HAP-1 (cell line): ENCODE measurements around the gene FCF1.

Source experiments
- DNase-seq, 2 experiments: peaks; one replicate each; pipeline ENCODE4 v3.0.0-alpha.2; 2016 to 2020; ENCODE audit warnings: low spot score in 2 of 2
- H3K27me3 ChIP-seq: fragments of 250-450 bp; sonication (Bioruptor Pico); 2 replicates; pipeline ENCODE4 v1.5.1; 2020; ENCODE audit warnings: low read depth, mild to moderate bottlenecking, moderate library complexity
- H3K36me3 ChIP-seq: fragments of 250-450 bp; sonication (Bioruptor Pico); replicated peaks from 2 replicates; pipeline ENCODE4 v1.5.1; 2020; ENCODE audit warnings: mild to moderate bottlenecking
- H3K4me1 ChIP-seq: fragments of 250-450 bp; sonication (Bioruptor Pico); 2 replicates; pipeline ENCODE4 v1.5.1; 2020; ENCODE audit warnings: mild to moderate bottlenecking
- H3K4me3 ChIP-seq: fragments of 250-450 bp; sonication (Bioruptor Pico); 2 replicates; pipeline ENCODE4 v1.5.1; 2020; ENCODE audit warnings: mild to moderate bottlenecking, moderate library complexity
- H3K9me3 ChIP-seq: fragments of 250-450 bp; sonication (Bioruptor Pico); 2 replicates; pipeline ENCODE4 v1.5.1; 2020; ENCODE audit warnings: mild to moderate bottlenecking, moderate library complexity
- in situ Hi-C: fragments of 300-500 bp; cut with MboI; formaldehyde crosslinking; loops from 3 replicates; pipeline ENCODE4 v1.14.3; 2020; ENCODE audit warnings: low sequenced_read_pairs, inconsistent platforms, mixed read lengths

Gene FCF1, protein sequence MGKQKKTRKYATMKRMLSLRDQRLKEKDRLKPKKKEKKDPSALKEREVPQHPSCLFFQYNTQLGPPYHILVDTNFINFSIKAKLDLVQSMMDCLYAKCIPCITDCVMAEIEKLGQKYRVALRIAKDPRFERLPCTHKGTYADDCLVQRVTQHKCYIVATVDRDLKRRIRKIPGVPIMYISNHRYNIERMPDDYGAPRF

DNA sequence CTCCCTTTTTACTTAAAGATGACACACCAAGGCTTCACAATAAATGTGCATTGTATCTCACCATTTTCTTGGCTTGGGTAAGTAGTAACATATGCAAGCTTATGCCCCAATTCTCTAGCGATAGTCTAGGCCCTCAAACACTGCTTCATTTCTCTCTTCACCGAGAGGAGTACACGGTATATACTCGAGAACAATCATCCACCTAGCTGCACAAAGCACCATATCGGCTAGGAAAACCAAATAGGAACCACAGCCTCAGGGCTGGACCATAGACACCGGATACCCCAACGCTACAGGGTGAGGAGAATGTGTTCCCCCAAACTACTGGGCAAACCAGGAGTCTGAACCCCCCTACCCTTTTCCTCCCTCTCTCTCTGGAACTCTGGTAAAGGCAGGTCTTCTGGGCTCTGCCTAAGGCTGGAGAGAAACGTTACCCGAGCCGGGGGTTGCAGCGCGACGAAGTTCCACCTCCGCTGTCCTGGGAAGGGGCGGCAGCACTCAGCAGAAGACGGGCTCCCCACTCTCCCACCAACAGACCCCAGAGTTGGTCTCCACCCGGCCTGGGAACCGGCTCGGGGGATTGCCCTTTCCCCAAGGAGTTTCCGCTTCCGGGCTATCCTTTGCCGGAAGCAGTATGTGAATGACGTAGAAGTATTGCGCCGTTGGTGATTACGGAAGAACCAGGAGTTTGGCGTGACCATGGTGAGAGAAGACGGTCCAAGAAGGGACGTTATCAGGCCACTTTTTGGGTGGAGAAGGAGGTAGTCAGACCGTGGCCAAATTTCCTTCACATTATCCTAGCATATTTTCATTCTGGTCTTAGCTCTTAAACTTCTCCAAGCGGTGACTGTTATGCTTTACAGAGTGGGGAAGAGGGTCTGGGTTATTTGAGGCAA, at the start of gene FCF1, which contains the start of gene AREL1:
TSS of gene FCF1 (plus strand) at position 646 of the 896 bp plus-strand sequence. CDS start at position 700, 54 bp downstream.
TSS of gene AREL1 (minus strand) at position 582 of the 896 bp plus-strand sequence. CDS start 27,465 bp downstream, outside the sequence.
- Histone ChIP-seq H3K9me3 (no peaks in the 10 kb centered on the region), H3K4me1 (peaks cover 5% of the 10 kb centered on the region), H3K4me3 (peak within 1 kb of the TSS; percentile 68), H3K27me3 (no peaks in the 10 kb centered on the region), H3K36me3 (peaks cover 25% of the 10 kb centered on the region)
- in situ Hi-C loops: no loop called here
- peak; percentile 84 to 86 for DNase-seq

GRCh38 chr14:74663884-74664283, 49.1 kb upstream of the FCF1 start:
- Histone ChIP-seq H3K27me3 (no peaks in the 10 kb centered on the region), H3K36me3 (peaks cover 46% of the 10 kb centered on the region), H3K9me3 (no peaks in the 10 kb centered on the region), H3K4me1 (no peaks in the 10 kb centered on the region), H3K4me3 (no peak overlapping the region)
- no peak for DNase-seq
- in situ Hi-C loops: no loop called here

- Histone ChIP-seq H3K4me3 (no peak overlapping the region), H3K36me3 (peaks cover 47% of the 10 kb centered on the region), H3K9me3 (no peaks in the 10 kb centered on the region), H3K4me1 (no peaks in the 10 kb centered on the region), H3K27me3 (no peaks in the 10 kb centered on the region)
- DNase-seq: no peak
- in situ Hi-C loops: no loop called here
Observed at GRCh38 chr14:74664717-74665116, 48.2 kb upstream of the FCF1 start.

DNA sequence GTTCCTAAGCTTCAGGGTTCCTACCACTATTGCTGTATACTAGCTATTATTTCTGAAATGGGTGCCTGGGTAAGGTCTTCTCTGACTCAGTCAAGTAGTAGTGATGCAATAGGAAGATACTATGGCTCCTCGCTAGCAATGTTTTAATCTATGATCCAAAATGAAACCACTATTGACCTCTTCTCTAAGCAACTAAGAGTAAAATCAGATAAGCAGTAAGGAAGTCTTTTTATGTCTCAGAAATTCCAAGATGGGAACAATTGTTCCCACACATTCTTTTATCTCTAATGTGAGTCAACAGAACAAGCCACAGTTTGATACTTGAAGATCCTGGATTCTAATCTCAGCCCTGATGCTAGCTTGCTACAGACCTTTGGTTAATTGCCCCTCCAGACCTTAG, 45.2 kb upstream of the FCF1 start:
- DNase-seq: no peak
- peaks cover 49% of the 10 kb centered on the region for H3K36me3 ChIP-seq
- in situ Hi-C loops: no loop called here

DNA sequence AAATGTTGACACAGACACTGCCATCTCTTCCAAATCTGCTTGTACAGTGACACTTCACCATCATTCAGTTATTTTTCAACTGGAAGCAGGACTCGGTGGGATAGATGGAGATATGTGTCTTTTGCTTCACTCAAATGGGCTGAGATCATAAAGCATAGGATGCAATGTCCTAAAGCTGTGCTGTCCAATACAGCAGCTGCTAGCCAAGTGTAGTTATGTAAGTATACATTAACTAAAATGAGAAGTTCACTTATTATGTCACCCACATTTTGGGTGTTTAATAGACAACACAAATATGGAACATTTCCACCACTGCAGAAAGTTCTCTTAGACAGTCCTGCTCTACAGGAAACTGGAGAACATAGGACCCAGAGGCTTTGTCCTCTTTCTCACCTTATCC, 43.7 kb upstream of the FCF1 start:
- no peaks in the 10 kb centered on the region for H3K9me3 ChIP-seq
- H3K27me3 ChIP-seq: no peaks in the 10 kb centered on the region
- H3K4me1 ChIP-seq: no peaks in the 10 kb centered on the region
- DNase-seq: no peak
- peaks cover 48% of the 10 kb centered on the region for H3K36me3 ChIP-seq
- in situ Hi-C loops: no loop called here
- H3K4me3 ChIP-seq: no peak overlapping the region

More for the DNA sequence above, 45.2 kb upstream of the FCF1 start:
- Histone ChIP-seq H3K9me3 (no peaks in the 10 kb centered on the region), H3K4me3 (no peak overlapping the region), H3K4me1 (no peaks in the 10 kb centered on the region), H3K27me3 (no peaks in the 10 kb centered on the region)

GRCh38 chr14:74669846-74670245, 43.1 kb upstream of the FCF1 start:
- Histone ChIP-seq H3K36me3 (peaks cover 49% of the 10 kb centered on the region), H3K9me3 (no peaks in the 10 kb centered on the region), H3K4me1 (no peaks in the 10 kb centered on the region), H3K4me3 (no peak overlapping the region), H3K27me3 (no peaks in the 10 kb centered on the region)
- in situ Hi-C loops: no loop called here
- no peak for DNase-seq

- DNase-seq: no peak
- Histone ChIP-seq H3K4me3 (no peak overlapping the region), H3K4me1 (no peaks in the 10 kb centered on the region), H3K9me3 (no peaks in the 10 kb centered on the region), H3K36me3 (peaks cover 56% of the 10 kb centered on the region), H3K27me3 (no peaks in the 10 kb centered on the region)
- in situ Hi-C loops: no loop called here
Observed at GRCh38 chr14:74670726-74671411, 42.1 kb upstream of the FCF1 start.

DNA sequence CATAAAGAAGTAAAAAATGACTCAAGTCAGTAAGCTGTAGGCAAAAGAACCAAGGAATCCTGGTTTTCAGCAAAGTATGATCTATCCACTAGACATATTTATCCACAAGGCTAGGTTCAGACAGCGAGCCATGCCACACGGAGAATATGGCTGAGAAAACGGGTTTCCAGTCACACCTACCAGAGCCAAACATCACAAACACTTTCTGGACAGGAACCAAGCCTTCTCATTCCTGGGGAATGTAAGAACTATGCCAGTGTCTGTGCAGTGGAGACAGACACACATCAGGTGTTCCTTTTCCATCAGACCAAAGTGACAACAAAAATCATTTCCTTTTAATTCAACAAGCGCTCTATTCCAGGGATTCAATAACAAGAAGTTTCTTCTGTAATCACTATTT, 41.2 kb upstream of the FCF1 start:
- no peaks in the 10 kb centered on the region for H3K27me3 ChIP-seq
- H3K4me1 ChIP-seq: no peaks in the 10 kb centered on the region
- in situ Hi-C loops: no loop called here
- H3K36me3 ChIP-seq: peaks cover 61% of the 10 kb centered on the region
- no peaks in the 10 kb centered on the region for H3K9me3 ChIP-seq
- no peak for DNase-seq
- H3K4me3 ChIP-seq: no peak overlapping the region

DNA sequence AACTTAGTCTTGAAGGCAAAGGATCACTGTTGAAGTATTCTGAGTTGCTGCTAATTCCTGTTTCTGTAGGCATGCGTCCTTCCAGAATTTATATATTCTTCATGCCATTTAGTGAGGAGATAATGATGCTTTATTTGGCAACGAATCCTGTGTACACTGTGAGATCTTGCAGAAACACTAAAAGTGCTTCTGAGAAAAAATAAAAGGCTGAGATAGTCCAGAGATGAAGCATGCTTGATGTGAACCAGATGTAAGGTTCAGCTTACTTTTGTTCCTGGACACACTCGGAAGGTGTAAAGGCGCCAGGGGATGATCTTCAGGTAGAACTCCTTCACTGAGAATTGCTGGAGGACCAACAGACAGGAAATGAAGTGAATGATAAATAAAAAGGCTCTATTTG, 39.2 kb upstream of the FCF1 start:
- H3K36me3 ChIP-seq: peaks cover 53% of the 10 kb centered on the region

DNA sequence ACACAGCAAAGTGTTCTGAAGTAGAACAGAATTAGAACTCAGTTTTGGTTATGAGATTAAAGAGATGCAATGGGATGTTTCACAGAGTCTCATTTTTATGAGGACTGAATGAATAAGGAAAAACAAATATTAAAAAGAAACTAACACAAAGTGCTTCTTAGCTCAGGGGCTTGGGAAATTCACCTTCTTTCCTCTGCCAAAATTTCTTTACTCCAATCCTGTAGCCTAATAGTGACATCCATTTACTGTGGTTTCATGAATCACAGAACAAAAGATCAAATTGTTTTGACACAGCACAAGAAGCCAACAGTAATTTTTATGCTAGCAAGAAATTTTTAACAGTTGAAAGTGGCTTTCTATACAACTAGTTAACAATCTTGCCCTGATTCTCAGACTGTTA, 37.7 kb upstream of the FCF1 start:
- Histone ChIP-seq H3K4me3 (no peak overlapping the region), H3K4me1 (peaks cover 2% of the 10 kb centered on the region; the same call in 1 of the 2 replicates), H3K9me3 (no peaks in the 10 kb centered on the region), H3K36me3 (peaks cover 47% of the 10 kb centered on the region), H3K27me3 (no peaks in the 10 kb centered on the region)
- DNase-seq: no peak
- in situ Hi-C loops: no loop called here

More for the DNA sequence above, 39.2 kb upstream of the FCF1 start:
- in situ Hi-C loops: no loop called here
- H3K4me3 ChIP-seq: no peak overlapping the region
- no peaks in the 10 kb centered on the region for H3K9me3 ChIP-seq
- H3K4me1 ChIP-seq: no peaks in the 10 kb centered on the region
- no peaks in the 10 kb centered on the region for H3K27me3 ChIP-seq
- DNase-seq: no peak

DNA sequence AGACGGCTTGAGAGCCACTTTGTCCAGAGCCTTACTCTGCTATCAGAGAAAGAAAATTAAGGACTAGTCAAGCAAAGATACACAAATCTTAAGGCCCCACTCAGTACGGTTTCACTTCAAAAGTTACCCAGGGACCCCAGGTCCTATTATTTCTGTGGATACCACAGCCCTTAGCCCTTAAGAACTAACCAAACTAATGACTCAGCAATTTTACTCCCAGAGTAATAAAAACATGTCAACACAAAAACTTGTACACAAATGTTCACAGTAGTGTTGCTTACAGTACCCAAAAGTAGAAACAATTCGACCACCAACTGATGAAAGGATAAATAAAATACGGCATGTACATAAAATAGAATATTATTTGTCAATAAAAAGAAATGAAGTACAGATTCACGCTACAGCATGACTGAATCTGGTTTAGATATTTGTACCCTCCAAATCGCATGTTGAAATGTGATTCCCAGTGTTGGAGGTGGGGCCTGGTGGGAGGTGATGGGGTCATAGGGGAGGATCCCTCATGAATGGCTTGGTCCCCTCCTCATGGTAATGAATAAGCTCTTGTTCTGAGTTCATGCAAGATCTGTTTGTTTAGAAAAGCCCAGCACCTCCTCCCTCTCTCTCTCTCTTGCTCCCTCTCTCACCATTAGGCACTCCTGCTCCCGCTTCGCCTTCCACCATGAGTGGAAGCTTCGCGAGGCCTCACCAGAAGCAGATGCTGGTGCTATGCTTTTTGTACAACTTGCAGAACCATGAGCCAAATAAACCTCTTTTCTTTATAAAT, 30.6 kb upstream of the FCF1 start:
- Histone ChIP-seq H3K36me3 (peaks cover 12% of the 10 kb centered on the region; the same call in 1 of the 2 replicates), H3K4me1 (peaks cover 3% of the 10 kb centered on the region; the same call in 1 of the 2 replicates), H3K9me3 (no peaks in the 10 kb centered on the region), H3K4me3 (no peak overlapping the region), H3K27me3 (no peaks in the 10 kb centered on the region)
- no peak for DNase-seq
- in situ Hi-C loops: no loop called here

DNA sequence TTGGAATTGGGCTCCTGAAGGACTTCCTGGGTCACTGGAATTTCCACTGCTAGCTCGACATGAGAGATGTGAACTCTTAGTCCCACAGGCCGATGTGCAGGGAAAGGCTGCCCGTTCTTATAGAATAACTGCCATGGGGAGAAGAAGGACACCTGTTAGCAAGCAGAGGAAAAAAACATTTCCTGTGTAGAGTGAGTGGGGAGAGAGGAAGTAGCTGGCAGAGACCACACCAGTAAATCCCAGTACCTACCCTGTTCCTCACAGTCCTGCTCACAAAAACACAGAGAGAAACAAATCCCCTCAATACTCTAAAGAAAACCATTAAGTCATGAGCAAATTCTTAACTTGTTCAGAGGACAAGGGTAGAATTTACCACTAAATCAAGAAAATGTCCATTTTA, 29.5 kb upstream of the FCF1 start:
- in situ Hi-C loops: no loop called here
- peaks cover 14% of the 10 kb centered on the region for H3K36me3 ChIP-seq
- no peak for DNase-seq

GRCh38 chr14:74684434-74684833, 28.5 kb upstream of the FCF1 start:
- peaks cover 3% of the 10 kb centered on the region; the same call in 1 of the 2 replicates for H3K4me1 ChIP-seq
- H3K36me3 ChIP-seq: peaks cover 16% of the 10 kb centered on the region
- H3K4me3 ChIP-seq: no peak overlapping the region
- in situ Hi-C loops: no loop called here
- no peaks in the 10 kb centered on the region for H3K27me3 ChIP-seq
- DNase-seq: no peak
- H3K9me3 ChIP-seq: no peaks in the 10 kb centered on the region

More for the DNA sequence above, 29.5 kb upstream of the FCF1 start:
- peaks cover 3% of the 10 kb centered on the region; the same call in 1 of the 2 replicates for H3K4me1 ChIP-seq
- H3K27me3 ChIP-seq: no peaks in the 10 kb centered on the region
- no peaks in the 10 kb centered on the region for H3K9me3 ChIP-seq
- no peak overlapping the region for H3K4me3 ChIP-seq
